Neural progenitor cell (in vitro differentiated cells): ENCODE measurements around the gene SLX4IP. TPM values are rescaled to one million over a fixed set of nuclear protein-coding genes. Genes with fewer than 3 reads are reported as not detected.
A peak's percentile ranks its signal among the peaks of the same experiment; 100 is the strongest.

Experiments
- DNase-seq: peaks from one replicate; pipeline ENCODE4 v3.0.0-alpha.2; 2016; ENCODE audit warnings: low spot score
- H2AFZ ChIP-seq: fragments of 200-600 bp; sonication (generic); replicated peaks from 2 replicates; pipeline ENCODE4 v1.6.1; 2016; ENCODE audit warnings: antibody characterized with exemption
- H3F3A ChIP-seq: fragments of 200-600 bp; sonication (generic); 2 replicates; pipeline ENCODE4 v1.6.1; 2016; ENCODE audit warnings: antibody characterized with exemption, low read depth
- H3K27ac ChIP-seq: fragments of 200-600 bp; sonication (generic); 2 replicates; pipeline ENCODE4 v1.5.1; 2016; ENCODE audit warnings: mild to moderate bottlenecking
- H3K27me3 ChIP-seq: fragments of 200-600 bp; sonication (generic); 2 replicates; pipeline ENCODE4 v1.6.1; 2016; ENCODE audit warnings: mild to moderate bottlenecking, moderate library complexity
- H3K36me3 ChIP-seq: fragments of 200-600 bp; sonication (generic); 2 replicates; pipeline ENCODE4 v1.5.1; 2016
- H3K4me1 ChIP-seq: fragments of 200-600 bp; sonication (generic); 2 replicates; pipeline ENCODE4 v1.6.1; 2016; ENCODE audit warnings: mixed run types
- H3K4me2 ChIP-seq: fragments of 200-600 bp; sonication (generic); 2 replicates; pipeline ENCODE4 v1.6.1; 2016
- H3K4me3 ChIP-seq: fragments of 200-600 bp; sonication (generic); 2 replicates; pipeline ENCODE4 v1.5.1; 2016
- H3K79me2 ChIP-seq: fragments of 200-600 bp; sonication (generic); 2 replicates; pipeline ENCODE4 v1.6.1; 2016; ENCODE audit warnings: low read depth
- H3K9ac ChIP-seq: fragments of 200-600 bp; sonication (generic); 2 replicates; pipeline ENCODE4 v1.6.1; 2016
- H3K9me3 ChIP-seq: fragments of 200-600 bp; sonication (generic); 2 replicates; pipeline ENCODE4 v1.5.1; 2016; ENCODE audit warnings: low read depth
- H4K20me1 ChIP-seq: fragments of 200-600 bp; sonication (generic); 2 replicates; pipeline ENCODE4 v1.6.1; 2016; ENCODE audit warnings: low read depth
- H3K27ac Mint-ChIP-seq: 3 replicates; pipeline ENCODE4 v1.8.0; 2021; ENCODE audit warnings: mixed read lengths
- H3K27me3 Mint-ChIP-seq: 2 replicates; pipeline ENCODE4 v1.8.0; 2022; ENCODE audit warnings: low read depth, mild to moderate bottlenecking, inconsistent platforms, moderate library complexity, mixed read lengths; ENCODE audit not compliant: insufficient read depth
- H3K36me3 Mint-ChIP-seq: 3 replicates; pipeline ENCODE4 v1.8.0; 2021; ENCODE audit warnings: mixed read lengths
- H3K4me1 Mint-ChIP-seq: 3 replicates; pipeline ENCODE4 v1.8.0; 2021; ENCODE audit warnings: mixed read lengths
- H3K4me3 Mint-ChIP-seq: 3 replicates; pipeline ENCODE4 v1.8.0; 2021; ENCODE audit warnings: mild to moderate bottlenecking, moderate library complexity, mixed read lengths
- H3K9me3 Mint-ChIP-seq: 3 replicates; pipeline ENCODE4 v1.8.0; 2020; ENCODE audit warnings: mixed read lengths
- EZH2 ChIP-seq: fragments of 200-600 bp; sonication (generic); IDR thresholded peaks from 2 replicates; pipeline ENCODE4 v1.6.1; 2017; ENCODE audit warnings: antibody characterized with exemption, mild to moderate bottlenecking, moderate library complexity
- EZH2phosphoT487 ChIP-seq: fragments of 200-600 bp; sonication (generic); IDR thresholded peaks from 2 replicates; pipeline ENCODE4 v1.6.1; 2017; ENCODE audit warnings: antibody characterized with exemption
- total RNA-seq: library from RNA; depleted of rRNA; stranded (reverse); fragments of >200 nt; gene quantifications from 2 replicates; pipeline ENCODE4 v1.2.3, GENCODE V29; 2015; ENCODE audit warnings: low replicate concordance
- TF ChIP-seq, protein P1 (sequence below): fragments of 200-600 bp; sonication (generic); IDR thresholded peaks from 2 replicates; pipeline ENCODE4 v1.5.1; 2017; ENCODE audit warnings: antibody characterized with exemption, mild to moderate bottlenecking

The SLX4IP gene
- total RNA-seq, 1 donor from 2014 or later: 9.5 TPM

DNA sequence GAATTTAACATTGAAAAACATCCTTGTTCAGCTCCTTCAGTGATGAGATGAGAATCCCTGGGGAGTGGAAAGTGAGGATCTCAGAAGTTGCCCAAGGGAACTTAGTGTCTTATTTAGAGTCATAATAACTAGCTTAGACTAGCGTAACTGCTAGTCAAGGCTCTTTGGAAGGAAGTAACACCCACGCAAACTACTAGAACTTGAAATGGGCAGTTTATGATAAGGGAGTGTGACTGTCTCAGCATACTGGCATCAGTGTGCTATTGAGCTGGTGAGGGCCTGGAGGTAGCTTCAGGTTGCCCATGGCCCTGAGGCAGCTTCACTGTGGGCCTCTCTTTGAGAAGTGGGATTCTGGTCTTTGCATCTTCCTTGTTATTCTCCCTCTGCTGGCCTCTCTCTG, 40.1 kb downstream of the SLX4IP start:
- no peak overlapping the region for H3K4me3 ChIP-seq
- no peak for DNase-seq
- Mint-ChIP-seq H3K27ac (peak overlapping the region; percentile 66), H3K4me3 (no peak overlapping the region), H3K36me3 (peaks cover 4% of the 10 kb centered on the region), H3K27me3 (peaks cover 2% of the 10 kb centered on the region), H3K4me1 (peaks cover 26% of the 10 kb centered on the region), H3K9me3 (no peaks in the 10 kb centered on the region)
- peaks cover 30% of the 10 kb centered on the region for H3F3A ChIP-seq
- H3K4me2 ChIP-seq: no peak overlapping the region
- H3K9me3 ChIP-seq: no peaks in the 10 kb centered on the region
- H4K20me1 ChIP-seq: no peaks in the 10 kb centered on the region
- H3K27ac ChIP-seq: no peak overlapping the region
- H2AFZ ChIP-seq: no peak overlapping the region
- H3K79me2 ChIP-seq: peaks cover 11% of the 10 kb centered on the region
- TF ChIP-seq, protein P1, sequence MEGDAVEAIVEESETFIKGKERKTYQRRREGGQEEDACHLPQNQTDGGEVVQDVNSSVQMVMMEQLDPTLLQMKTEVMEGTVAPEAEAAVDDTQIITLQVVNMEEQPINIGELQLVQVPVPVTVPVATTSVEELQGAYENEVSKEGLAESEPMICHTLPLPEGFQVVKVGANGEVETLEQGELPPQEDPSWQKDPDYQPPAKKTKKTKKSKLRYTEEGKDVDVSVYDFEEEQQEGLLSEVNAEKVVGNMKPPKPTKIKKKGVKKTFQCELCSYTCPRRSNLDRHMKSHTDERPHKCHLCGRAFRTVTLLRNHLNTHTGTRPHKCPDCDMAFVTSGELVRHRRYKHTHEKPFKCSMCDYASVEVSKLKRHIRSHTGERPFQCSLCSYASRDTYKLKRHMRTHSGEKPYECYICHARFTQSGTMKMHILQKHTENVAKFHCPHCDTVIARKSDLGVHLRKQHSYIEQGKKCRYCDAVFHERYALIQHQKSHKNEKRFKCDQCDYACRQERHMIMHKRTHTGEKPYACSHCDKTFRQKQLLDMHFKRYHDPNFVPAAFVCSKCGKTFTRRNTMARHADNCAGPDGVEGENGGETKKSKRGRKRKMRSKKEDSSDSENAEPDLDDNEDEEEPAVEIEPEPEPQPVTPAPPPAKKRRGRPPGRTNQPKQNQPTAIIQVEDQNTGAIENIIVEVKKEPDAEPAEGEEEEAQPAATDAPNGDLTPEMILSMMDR: no peak
- TF ChIP-seq EZH2phosphoT487 (no peak), EZH2 (no peak)
- H3K36me3 ChIP-seq: no peaks in the 10 kb centered on the region
- H3K4me1 ChIP-seq: peaks cover 37% of the 10 kb centered on the region
- H3K27me3 ChIP-seq: no peaks in the 10 kb centered on the region
- H3K9ac ChIP-seq: no peak overlapping the region

DNA sequence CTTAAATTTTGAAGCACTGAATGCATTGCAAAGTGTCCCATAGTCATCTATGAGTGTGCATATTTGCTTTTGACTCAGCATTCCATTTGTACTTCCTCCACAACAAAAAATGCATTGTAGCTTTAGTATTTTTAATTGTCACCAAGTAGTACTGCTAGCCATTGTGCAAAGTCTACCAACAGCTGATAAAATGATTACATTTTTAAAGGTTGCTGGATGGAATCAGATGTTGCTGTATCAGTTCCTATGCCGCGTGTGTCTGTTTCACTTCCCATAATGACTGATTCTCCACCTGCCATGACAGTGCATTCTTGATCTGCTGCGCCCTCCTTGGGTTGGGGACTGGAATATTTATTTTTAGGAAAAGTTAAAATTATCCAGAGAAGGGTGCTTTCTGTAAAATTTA, 41.2 kb downstream of the SLX4IP start:
- Mint-ChIP-seq H3K27ac (no peak overlapping the region), H3K27me3 (peaks cover 2% of the 10 kb centered on the region), H3K4me1 (peaks cover 21% of the 10 kb centered on the region), H3K9me3 (no peaks in the 10 kb centered on the region), H3K4me3 (no peak overlapping the region), H3K36me3 (peaks cover 2% of the 10 kb centered on the region)
- peaks cover 27% of the 10 kb centered on the region for H3K4me1 ChIP-seq
- H3K27me3 ChIP-seq: no peaks in the 10 kb centered on the region
- peaks cover 8% of the 10 kb centered on the region for H3K79me2 ChIP-seq
- no peak overlapping the region for H3K4me3 ChIP-seq
- no peak overlapping the region for H2AFZ ChIP-seq
- H4K20me1 ChIP-seq: no peaks in the 10 kb centered on the region
- TF ChIP-seq EZH2phosphoT487 (no peak), EZH2 (no peak)
- TF ChIP-seq, protein P1: no peak
- H3K9me3 ChIP-seq: no peaks in the 10 kb centered on the region
- DNase-seq: no peak
- H3K27ac ChIP-seq: no peak overlapping the region
- no peaks in the 10 kb centered on the region for H3K36me3 ChIP-seq
- peaks cover 19% of the 10 kb centered on the region for H3F3A ChIP-seq
- H3K9ac ChIP-seq: no peak overlapping the region
- no peak overlapping the region for H3K4me2 ChIP-seq

DNA sequence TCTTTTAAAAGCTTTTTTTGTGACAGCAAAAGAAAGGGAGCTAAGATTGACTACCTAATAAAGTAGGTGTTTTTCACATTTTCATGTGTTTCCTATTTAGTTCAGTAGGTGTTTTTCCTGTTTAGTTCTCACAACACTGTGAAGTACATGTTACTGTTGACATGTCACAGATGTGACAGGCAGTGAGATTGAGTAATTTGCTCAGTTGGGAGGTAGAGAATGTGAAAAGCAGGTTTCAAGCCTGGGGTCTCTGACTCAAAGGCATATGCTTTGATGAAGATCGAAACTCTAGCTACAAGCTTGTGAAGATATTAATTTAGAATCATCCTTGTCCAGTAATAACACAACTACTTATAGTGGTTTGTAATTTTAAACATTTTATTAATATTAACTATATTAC, 43.1 kb downstream of the SLX4IP start:
- no peak overlapping the region for H3K4me2 ChIP-seq
- H3K4me1 ChIP-seq: peaks cover 26% of the 10 kb centered on the region
- H3K27ac Mint-ChIP-seq: no peak overlapping the region
- no peaks in the 10 kb centered on the region for H3K9me3 Mint-ChIP-seq
- no peak overlapping the region for H3K4me3 Mint-ChIP-seq
- no peaks in the 10 kb centered on the region for H4K20me1 ChIP-seq
- no peak overlapping the region for H3K4me3 ChIP-seq
- no peaks in the 10 kb centered on the region for H3K9me3 ChIP-seq
- DNase-seq: no peak
- H3K9ac ChIP-seq: no peak overlapping the region
- peaks cover 13% of the 10 kb centered on the region for H3K79me2 ChIP-seq
- TF ChIP-seq, protein P1: no peak
- no peak for TF ChIP-seq EZH2phosphoT487
- TF ChIP-seq EZH2: no peak
- H3K36me3 Mint-ChIP-seq: no peaks in the 10 kb centered on the region
- peaks cover 18% of the 10 kb centered on the region for H3K4me1 Mint-ChIP-seq
- peaks cover 16% of the 10 kb centered on the region for H3F3A ChIP-seq
- no peaks in the 10 kb centered on the region for H3K36me3 ChIP-seq
- no peak overlapping the region for H2AFZ ChIP-seq
- H3K27ac ChIP-seq: peak overlapping the region; percentile 68
- H3K27me3 Mint-ChIP-seq: peaks cover 2% of the 10 kb centered on the region
- H3K27me3 ChIP-seq: no peaks in the 10 kb centered on the region
